NCI-H2107 (cell line): ENCODE results near the gene HOXD4.

Experiments used
- DNase-seq: peaks from one replicate; lab custom pipeline; 2025; lab: John Stamatoyannopoulos, UW

Gene HOXD4

DNA sequence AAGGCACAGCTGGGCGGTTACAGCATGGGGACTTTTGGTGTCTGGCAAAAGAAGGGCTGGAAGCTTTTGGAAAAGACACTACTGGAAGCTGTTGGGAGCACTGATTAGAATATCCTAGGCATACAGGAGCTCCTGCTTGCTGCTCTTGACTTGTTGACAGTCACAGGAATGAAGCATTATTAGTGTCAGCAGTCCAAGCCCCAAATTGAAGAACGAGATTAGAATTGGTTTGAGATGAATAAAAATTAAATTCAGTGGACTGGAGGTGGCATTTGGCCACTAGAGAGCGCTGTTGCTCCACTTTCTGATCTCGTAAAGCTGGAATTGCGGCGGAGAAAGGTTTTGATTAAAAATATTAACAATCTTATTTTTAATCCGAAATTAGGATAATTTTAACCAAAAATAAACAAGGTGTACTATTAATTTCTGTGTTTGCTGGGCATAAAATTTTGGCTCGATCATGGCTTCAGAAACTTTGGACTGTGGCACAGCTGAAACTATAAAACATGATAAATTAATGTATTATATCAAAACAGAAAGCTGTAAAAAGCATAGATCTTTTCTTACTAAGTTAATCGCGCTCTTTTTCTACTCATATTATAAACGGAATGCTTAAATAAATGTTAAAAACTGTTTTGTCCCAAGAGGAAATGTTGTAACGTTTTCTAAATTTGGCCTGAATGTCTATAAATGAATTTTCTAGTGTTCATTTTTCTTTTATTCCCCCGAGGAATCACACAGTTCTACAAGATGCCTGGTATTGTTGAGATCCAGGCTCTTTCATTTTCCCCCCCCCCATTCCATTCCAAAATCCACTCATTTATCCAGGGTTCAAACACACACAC is 24.2 kb upstream of the HOXD4 start:
- peak; percentile 79 for DNase-seq

DNA sequence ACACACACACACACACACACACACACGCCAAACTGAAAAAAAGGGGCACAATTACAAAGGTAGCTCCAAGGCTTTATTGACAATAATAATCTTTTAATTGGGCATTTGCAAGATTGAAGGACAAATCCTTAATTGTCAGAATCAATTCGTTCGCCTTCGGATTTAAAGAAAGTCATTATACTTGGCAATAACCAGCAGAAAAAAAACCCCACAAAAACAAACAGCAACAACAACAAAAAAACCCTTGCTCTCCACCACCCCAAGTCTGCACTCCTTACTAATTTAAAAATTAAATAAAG is 23.6 kb upstream of the HOXD4 start:
- no peak for DNase-seq

GRCh38 chr2:176128172-176128981 is 23.0 kb upstream of the HOXD4 start:
- no peak for DNase-seq

DNA sequence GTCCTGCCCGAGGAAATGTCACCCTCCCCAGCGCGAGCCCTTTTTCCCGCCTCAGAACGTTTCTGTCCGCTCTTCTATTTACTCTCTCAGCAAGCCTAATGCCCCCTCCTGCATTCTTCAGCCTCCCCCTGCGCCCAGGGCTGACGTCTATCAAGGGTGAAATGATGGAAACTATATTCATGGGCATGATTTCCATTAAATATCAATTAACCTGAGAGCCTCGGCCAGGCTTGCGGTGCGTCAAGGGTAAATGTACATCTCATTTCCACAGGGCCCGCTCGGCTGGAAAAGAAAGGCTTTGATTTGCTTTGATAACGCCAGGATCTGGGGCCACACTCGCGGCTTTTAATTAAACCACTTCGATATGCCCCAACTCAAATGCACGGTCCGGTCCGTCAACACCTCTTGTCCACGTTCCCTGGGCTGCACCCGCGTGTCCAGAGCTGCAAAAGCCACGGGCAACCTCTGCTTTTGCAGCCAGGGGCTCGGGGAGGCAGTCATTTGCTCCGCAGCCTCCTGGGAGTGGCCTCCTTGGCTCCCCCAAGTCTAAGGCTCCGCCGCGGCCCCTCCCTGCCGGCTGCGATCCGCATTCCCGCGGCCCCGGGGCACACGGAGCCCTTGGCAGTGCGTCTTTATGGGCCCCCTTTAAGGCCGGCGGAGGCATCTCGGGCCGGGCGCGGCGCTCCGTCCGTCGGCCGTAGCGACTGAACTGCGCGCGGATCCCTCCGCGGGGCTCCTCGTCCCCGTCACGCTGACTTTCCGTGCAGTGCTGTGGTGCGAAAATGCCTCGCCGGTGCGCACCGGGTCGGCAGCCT is 22.2 kb upstream of the HOXD4 start, which contains the start of gene HOXD8:
TSS of gene HOXD8 (plus strand) at position 724 of the 815 bp plus-strand sequence. CDS start 662 bp downstream, outside the sequence.
- peak; percentile 38 for DNase-seq

DNA sequence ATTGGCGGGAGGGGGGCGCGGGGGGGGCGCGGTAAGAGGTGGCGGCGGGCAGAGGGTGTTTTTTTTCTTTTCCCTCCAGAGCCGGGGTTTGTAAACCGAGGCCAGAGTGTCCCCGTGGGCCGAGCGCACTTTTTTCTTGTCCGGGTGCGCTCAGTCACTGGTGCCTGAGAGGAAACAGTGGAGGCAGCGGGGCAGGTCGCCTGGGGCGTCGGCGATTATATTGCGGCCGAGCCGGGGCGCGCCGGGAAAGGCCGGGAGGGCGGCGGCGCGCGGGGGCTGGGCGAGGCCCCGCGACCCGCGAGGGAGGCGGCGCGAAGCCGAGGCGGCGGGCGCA is 21.6 kb upstream of the HOXD4 start:
- no peak for DNase-seq

- no peak for DNase-seq
These were observed 21.0 kb upstream of the HOXD4 start for GRCh38 chr2:176130147-176130956.

DNA sequence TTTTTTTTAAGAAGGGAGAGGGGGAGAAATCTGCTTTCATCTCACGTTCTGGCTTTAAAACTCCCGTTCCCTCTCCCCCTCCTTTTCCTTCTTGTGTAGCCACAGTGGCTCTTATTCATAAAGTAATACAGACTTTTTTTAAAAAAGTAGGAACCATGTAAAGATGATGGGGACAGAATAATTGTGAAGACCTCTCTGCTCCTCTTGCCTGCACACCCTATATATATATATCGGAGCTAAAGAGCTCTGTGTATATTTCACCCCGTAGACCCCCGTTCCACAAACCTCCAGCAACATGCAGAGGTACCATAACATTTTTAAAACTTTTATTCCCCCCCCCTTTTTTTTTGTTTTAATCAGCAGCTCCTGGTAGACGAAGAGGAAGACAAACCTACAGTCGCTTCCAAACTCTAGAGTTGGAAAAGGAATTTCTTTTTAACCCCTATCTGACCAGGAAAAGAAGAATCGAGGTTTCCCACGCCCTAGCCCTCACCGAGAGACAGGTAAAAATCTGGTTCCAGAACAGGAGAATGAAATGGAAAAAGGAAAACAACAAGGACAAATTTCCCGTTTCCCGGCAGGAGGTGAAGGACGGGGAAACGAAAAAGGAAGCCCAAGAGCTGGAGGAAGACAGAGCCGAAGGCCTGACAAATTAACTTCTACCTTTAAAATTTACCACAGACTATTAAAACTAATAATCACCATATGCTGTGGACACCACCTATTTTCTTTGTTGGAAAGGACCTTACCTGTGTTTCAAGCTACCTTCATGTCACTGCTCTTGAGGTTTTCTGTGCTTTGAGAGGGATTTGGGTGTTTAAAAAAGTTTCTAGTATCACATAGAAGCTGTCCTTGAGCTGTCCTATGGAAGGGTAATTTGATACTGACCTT is 20.1 kb upstream of the HOXD4 start:
- DNase-seq = no peak

DNA sequence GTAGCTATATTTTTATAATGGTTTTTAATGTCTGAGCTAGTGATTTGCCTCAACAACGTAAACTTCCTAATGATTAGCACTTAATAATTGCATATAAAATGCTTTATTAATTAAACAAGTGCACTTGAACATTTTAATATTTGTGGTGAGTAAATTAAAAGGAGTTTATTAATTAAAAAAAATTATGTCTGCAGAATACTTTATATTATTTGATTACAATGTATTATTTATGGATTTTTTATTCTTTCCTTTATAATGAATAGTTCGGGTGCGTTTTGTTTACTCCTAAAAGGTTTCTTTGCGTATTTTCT is 19.5 kb upstream of the HOXD4 start:
- DNase-seq = no peak

DNA sequence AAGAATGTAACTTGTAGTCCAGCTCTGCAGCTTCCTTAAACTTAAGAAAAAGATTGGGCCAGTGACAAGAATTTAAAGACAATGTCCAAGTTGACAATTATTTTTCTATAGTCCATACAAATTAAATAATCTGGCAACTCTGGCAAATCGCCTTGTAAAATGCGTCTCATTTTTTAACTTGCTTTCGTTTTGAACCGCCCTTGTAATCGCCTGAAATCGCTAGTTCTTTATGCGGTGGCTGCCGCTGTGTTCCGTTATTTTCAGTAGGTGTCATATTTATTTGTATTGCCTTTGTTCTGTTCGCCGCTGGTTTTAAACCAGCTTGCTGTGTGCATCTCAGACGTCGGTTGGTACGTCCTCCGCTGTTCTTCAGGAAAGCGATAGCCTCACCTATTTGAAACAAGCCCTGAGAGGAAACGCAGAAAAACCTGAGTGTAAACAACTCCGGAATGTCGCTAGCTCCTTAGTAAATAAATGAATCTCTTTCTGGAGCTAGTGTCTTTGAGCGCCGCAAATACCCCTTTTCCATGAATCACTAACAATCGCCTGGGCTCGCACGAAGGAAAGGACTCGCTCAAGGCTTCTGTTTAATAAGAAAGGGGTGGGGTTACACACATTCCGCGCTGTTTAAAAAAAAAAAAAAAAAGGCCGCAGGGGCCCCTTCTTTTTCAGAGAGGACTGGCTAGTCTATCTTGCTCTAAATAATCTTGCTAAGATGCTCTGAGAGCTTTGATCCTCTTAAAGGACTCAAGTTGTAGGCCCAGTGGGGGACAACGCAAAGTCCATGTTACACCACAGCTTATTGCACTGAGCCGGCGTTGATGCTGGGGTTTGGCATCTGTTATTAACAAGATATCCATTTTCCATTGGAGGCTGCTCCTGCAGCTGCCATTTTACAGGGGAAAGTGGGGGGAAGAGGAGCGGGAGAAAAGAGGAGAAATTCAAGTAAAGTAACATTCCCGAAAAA is 18.9 kb upstream of the HOXD4 start:
- DNase-seq = no peak

- no peak for DNase-seq
These were observed 18.0 kb upstream of the HOXD4 start for GRCh38 chr2:176133389-176133788.

DNA sequence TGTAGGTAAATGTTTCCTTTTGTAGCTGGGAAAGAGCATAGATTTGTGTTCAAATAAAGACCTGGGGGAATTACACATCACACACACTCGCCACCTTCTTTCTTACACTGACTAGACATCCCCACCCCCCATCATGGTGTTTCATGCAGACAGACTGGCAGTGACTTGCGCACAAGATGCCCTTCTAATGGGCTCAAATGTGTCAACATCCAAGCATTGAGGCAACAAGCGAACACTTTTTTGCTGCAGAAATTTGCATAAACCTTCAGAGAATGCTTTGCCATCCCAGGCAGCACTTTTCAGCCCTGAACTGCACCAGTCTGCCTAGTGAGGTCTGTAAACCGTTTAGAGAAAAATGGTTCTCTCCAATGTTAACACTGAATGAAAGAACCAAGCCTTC is 17.3 kb upstream of the HOXD4 start:
- DNase-seq = peak; percentile 35

GRCh38 chr2:176135035-176135440 is 16.3 kb upstream of the HOXD4 start:
- DNase-seq = no peak

GRCh38 chr2:176136374-176137251 is 14.7 kb upstream of the HOXD4 start:
- DNase-seq = no peak

GRCh38 chr2:176137252-176137580 is 14.1 kb upstream of the HOXD4 start:
- no peak for DNase-seq

GRCh38 chr2:176137906-176138305 is 13.4 kb upstream of the HOXD4 start:
- no peak for DNase-seq

DNA sequence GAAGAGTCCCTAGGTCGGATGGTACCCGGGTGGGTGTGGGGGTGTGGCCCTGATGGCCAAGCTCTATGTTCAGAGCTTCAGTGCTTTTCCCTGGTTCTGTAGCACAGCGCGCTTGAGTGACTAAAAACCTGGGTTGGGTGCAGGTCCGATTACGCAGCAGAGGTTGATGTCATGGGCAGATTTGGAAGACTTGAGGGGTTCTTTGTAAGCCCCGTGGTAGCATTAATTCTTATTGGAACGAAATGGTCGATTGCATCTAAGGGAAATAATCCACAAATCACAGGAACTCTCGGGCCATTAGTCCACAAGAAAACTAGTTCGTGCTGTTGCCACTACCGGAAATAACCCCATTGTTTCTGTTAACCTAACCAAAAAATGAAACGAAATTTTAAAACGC is 12.8 kb upstream of the HOXD4 start:
- no peak for DNase-seq

- peak; percentile 40 for DNase-seq
These were observed 12.3 kb upstream of the HOXD4 start for GRCh38 chr2:176138923-176139660.
